Activated CD4-positive, CD25-positive, alpha-beta regulatory T cell treated with anti-CD3 and anti-CD28 coated beads, Interleukin-2, amount 50 U/mL, for 16 hours (primary cell): ENCODE results near the gene PPM1L.

ENCODE experiments used
- DNase-seq: peaks from one replicate; pipeline ENCODE4 v3.0.0-alpha.2; 2020; ENCODE audit warnings: low read depth, low spot score

The PPM1L gene

DNA sequence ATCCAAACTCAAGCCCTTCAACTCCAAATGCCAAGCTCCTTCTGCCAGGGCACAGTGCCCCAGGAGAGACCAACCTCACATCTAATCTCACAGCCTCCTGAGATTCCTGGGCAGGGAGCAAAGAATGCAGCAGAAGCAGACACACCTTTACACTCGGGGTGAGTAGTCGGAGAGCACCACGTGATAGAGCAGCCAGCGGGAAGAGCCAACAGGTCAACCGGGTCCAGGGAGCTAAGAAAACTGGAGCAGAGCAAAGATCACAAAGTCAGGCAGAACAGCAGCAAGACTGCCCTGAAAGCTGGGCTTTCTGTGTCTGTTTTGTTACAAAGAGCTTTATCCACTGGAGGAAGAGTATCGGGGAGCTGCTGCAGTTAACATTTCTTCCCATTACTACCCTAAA lies 345.0 kb downstream of the PPM1L start:
- no peak for DNase-seq

DNA sequence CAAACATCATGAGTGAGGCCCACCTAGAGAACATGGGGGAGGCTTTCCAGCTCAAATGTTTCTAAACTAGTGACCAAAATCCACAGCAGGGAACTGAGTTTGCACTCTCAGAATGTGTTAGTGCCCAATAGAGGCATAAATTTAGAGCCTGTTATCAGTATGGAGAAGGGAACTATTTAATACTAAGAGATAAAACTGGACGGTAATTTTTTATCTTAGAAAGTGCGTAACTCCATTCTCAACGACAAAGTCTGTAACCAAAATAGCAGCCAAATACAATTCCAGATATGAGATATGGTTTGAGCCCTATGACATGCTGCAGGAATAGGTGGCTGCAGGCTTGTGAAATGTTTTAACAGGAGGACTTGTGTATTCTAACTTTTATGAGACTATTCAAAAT lies 345.6 kb downstream of the PPM1L start:
- no peak for DNase-seq

DNA sequence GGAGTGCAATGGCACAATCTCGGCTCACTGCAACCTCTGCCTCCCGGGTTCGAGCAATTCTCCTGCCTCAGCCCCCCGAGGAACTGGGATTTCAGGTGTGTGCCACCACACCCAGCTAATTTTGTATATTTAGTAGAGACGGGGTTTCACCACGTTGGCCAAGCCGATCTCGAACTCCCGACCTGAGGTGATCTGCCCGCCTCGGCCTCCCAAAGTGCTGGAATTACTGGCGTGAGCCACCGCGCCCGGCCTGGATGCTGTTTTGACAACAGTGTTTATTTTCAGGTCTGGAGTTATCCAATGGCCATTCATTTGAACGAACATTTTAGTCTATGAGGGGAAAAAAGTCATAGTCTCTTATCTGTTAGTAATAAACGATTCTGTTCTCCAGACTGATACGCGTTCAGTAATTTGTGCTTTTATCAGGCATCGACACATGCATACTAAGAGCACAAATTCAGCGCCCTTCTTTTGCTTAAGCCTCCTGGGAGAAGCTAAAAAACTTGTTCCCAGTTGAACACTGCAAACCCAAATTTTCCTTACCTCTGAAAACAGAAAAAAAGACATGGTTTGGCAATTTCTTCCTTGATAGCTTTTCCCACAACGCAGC lies 347.9 kb downstream of the PPM1L start:
- no peak for DNase-seq

DNA sequence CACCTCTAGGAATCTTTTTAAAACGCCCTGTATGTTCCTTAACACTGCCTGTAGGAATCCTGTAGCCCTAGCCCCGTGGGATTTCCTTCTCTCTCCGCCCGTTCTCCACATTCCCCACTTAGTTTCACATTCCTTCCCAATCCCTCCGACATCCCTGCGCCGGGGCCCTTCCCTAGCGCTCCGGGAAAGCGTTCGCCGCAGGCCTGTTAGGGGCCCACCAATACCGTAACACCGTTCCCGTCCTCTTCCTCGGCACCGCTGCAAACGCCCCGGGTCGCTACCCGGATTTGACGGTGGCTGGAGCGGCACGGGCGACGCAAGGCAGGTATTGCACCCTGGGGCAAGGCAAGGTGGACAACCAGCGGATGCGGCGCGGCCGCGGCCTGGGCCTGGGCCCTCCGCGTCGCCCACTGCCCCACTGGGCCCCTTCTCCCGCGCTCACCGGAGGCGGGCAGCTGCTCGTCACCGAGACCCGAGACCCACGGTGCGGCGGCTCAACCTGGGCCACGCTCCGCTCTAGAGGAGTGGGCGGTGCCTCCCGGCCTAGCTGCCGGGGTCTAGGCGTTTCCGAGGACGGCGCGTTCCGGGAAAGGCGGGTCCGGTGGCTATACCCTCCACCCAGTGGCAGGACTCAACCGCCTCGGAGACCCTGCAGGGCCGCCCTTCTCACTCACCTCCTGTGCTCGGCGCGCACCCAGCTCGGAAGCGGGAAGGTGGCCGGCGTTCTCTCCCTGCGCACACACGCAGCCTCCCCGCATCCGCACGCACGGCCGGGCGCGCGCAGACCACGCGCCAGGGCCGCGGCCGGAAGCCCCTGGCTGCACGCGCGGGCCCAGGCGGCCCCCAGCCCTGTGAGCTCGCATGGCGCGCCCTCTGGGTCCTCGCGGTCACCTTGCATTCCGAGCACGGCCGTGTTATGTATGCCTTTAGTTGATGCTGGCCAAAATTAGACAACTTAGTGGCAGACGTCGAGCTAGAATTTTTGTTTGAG lies 348.8 kb downstream of the PPM1L start, which contains the start of gene B3GALNT1:
TSS of gene B3GALNT1 (minus strand) at position 789 of the 991 bp plus-strand sequence. CDS start 18,595 bp downstream, outside the sequence.
- DNase-seq: no peak

DNA sequence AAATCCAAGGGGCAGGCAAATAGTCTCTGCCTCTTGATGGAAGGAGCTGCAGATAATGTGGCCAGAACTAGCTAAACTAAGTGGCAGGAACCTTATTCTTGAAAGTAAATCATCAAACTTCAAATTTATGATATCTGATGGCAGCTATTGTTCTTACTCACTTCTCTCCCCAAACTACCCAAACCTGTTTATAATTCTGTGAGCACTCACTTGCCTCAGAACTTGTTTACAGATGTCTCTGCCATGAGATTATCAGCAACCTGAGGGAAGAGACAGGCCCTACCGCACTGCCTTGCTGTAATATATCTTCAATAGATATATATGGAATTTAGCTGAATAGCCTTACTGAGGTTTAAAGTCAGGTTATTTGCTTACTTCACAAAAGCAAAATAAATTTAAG lies 351.3 kb downstream of the PPM1L start:
- DNase-seq: no peak

DNA sequence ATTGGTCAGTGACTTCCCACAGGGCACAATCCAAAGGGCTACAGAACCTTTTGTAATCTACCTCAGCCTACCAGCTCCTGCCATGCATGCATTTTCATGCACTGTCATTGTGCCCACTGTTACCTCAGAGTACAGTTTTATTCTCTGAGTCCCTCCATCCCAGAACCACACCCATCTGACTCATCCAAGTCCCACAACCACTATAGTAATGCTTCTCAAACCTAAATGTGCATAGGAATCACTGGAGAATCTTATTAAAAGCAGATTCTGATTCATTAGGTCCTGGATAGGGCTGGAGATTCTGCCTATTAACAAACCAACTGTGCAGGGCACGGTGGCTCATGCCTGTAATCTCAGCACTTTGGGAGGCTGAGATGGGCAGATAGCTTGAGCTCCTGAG lies 352.8 kb downstream of the PPM1L start:
- no peak for DNase-seq

DNA sequence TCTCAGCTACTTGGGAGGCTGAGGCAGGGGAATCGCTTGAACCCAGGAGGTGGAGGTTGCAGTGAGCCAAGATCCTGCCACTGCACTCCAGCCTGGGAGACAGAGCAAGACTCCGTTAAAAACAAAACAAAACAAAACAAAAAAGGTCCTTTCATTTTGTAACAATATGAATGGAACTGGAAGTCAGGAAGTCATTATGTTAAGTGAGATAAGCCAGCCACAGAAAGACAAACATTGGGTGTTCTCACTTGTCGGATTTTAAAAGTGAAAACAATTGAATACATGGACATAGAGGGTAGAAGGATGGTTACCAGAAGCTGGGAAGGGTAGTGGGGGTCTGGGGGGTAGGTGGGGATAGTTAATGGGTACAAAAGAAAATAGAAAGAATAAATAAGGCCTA lies 361.6 kb downstream of the PPM1L start:
- no peak for DNase-seq

DNA sequence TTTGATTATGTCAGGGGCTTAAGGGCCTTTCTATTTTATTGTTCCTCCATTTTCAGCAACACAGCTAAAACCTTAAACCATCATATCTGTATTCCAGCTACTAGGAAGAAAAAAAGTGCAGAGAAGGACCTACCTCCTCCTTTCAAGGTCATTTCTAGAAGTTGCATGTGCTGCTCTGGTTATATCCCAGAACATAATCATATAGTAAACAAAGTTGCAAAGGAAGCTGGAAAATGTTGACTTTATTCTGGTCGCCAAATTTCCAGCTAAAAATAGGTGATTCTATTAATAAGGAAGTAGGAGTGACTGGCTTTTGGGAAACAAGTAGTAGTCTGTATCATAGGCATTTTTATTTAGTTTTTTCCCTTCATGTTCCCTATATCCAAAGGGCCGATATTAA lies 370.5 kb downstream of the PPM1L start:
- no peak for DNase-seq
